Mesendoderm (in vitro differentiated cells): Measurements from ENCODE around the gene RAP1GDS1.
"Not testable (repeated sequence)": the region's sequence is repeated elsewhere in the genome, so short reads cannot be mapped to it uniquely, and the experiment has no call there.

Experiments used
- DNase-seq: peaks from one replicate; pipeline ENCODE4 v3.0.0; 2013
- H2AK5ac ChIP-seq: 2 replicates; pipeline ENCODE4 v1.6.1; 2013; ENCODE audit warnings: low read length, inconsistent platforms
- H2BK120ac ChIP-seq: 2 replicates; pipeline ENCODE4 v1.6.1; 2013; ENCODE audit warnings: low read depth, mild to moderate bottlenecking, low read length, moderate library complexity, mixed read lengths
- H2BK15ac ChIP-seq: replicated peaks from 2 replicates; pipeline ENCODE4 v1.6.1; 2013; ENCODE audit warnings: low read depth, mild to moderate bottlenecking, moderate library complexity
- H2BK5ac ChIP-seq: 2 replicates; pipeline ENCODE4 v1.6.1; 2013; ENCODE audit warnings: low read length, inconsistent platforms
- H3K18ac ChIP-seq: 2 replicates; pipeline ENCODE4 v1.6.1; 2013; ENCODE audit warnings: mild to moderate bottlenecking, low read length, mixed read lengths
- H3K23ac ChIP-seq: one replicate; pipeline ENCODE4 v1.6.1; 2013; ENCODE audit warnings: low read length
- H3K27ac ChIP-seq: 2 replicates; pipeline ENCODE4 v1.5.1; 2013; ENCODE audit warnings: low read depth, mild to moderate bottlenecking, inconsistent platforms, low read length, moderate library complexity
- H3K27me3 ChIP-seq: 2 replicates; pipeline ENCODE4 v1.6.1; 2013; ENCODE audit warnings: low read length, control low read depth, mild to moderate bottlenecking, inconsistent platforms; ENCODE audit not compliant: insufficient read depth, poor library complexity
- H3K36me3 ChIP-seq: 2 replicates; pipeline ENCODE4 v1.6.1; 2013; ENCODE audit warnings: low read length, inconsistent platforms; ENCODE audit not compliant: control insufficient read depth, insufficient read depth
- H3K4ac ChIP-seq: one replicate; pipeline ENCODE4 v1.6.1; 2013; ENCODE audit warnings: low read depth, mild to moderate bottlenecking, low read length, moderate library complexity
- H3K4me1 ChIP-seq: 2 replicates; pipeline ENCODE4 v1.6.1; 2013; ENCODE audit warnings: low read depth, low read length, inconsistent platforms; ENCODE audit not compliant: control insufficient read depth
- H3K4me2 ChIP-seq: 2 replicates; pipeline ENCODE4 v1.6.1; 2013; ENCODE audit warnings: low read length
- H3K4me3 ChIP-seq: 2 replicates; pipeline ENCODE4 v1.5.1; 2013; ENCODE audit warnings: mild to moderate bottlenecking, low read length
- H3K56ac ChIP-seq: one replicate; pipeline ENCODE4 v1.6.1; 2013; ENCODE audit warnings: low read length
- H3K79me1 ChIP-seq: 2 replicates; pipeline ENCODE4 v1.6.1; 2013; ENCODE audit warnings: low read length, inconsistent platforms
- H3K79me2 ChIP-seq: 2 replicates; pipeline ENCODE4 v1.6.1; 2013; ENCODE audit warnings: mild to moderate bottlenecking, low read length; ENCODE audit not compliant: control insufficient read depth, insufficient read depth
- H3K9ac ChIP-seq: 2 replicates; pipeline ENCODE4 v1.6.1; 2013; ENCODE audit warnings: low read length, inconsistent platforms
- H4K5ac ChIP-seq: one replicate; pipeline ENCODE4 v1.6.1; 2013; ENCODE audit warnings: low read length
- H4K8ac ChIP-seq: one replicate; pipeline ENCODE4 v1.6.1; 2013; ENCODE audit warnings: low read depth, mild to moderate bottlenecking, control low read depth, low read length, moderate library complexity
- WGBS: extraction: QIAGEN DNeasy Blood & Tissue Kit; methylation state at CpG from one replicate; pipeline ENCODE4 v1.1.7; 2013; ENCODE audit warnings: low lambda C conversion rate, missing lambda C conversion rate; ENCODE audit not compliant: insufficient coverage; ENCODE audit errors: extremely low coverage; 5-methylcytosine and 5-hydroxymethylcytosine counted together

The RAP1GDS1 gene

GRCh38 chr4:98359646-98360045 lies 98.5 kb downstream of the RAP1GDS1 start:
- H3K23ac ChIP-seq: no peak overlapping the region
- no peak overlapping the region for H3K18ac ChIP-seq

DNA sequence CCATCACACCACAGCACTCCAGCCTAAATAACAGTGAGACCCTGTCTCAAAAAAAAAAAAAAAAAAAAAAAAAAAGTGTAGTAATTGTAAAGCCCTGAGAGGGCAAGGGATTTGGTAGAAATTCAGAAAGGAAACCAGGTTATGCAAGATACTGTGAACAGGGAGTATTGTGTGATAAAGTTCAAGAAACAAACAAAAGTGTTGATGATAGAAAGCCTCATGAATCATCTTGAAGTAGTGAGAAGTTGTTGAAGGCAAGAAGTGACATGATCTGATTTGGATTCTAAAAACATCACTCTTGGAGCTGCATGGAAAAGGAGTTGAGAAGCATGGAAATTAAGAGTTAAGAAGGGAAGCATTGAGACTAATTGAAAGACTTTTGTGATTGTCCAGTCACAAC lies 102.2 kb downstream of the RAP1GDS1 start:
- Histone ChIP-seq H3K27me3 (no peaks in the 10 kb centered on the region), H3K79me1 (no peaks in the 10 kb centered on the region), H3K4ac (no peak overlapping the region)

More at GRCh38 chr4:98359646-98360045, 98.5 kb downstream of the RAP1GDS1 start:
- H3K27ac ChIP-seq: no peak overlapping the region
- H2BK15ac ChIP-seq: no peak overlapping the region
- H3K4ac ChIP-seq: no peak overlapping the region
- no peak overlapping the region for H3K4me3 ChIP-seq
- H4K5ac ChIP-seq: no peak overlapping the region
- no peaks in the 10 kb centered on the region for H3K27me3 ChIP-seq
- H3K36me3 ChIP-seq: no peaks in the 10 kb centered on the region
- H3K79me2 ChIP-seq: no peaks in the 10 kb centered on the region
- H2BK5ac ChIP-seq: no peak overlapping the region
- H2BK120ac ChIP-seq: no peak overlapping the region
- H3K4me2 ChIP-seq: no peak overlapping the region
- H4K8ac ChIP-seq: no peak overlapping the region
- H3K9ac ChIP-seq: no peak overlapping the region
- no peak overlapping the region for H3K56ac ChIP-seq
- no peaks in the 10 kb centered on the region for H3K79me1 ChIP-seq
- H2AK5ac ChIP-seq: no peak overlapping the region
- no peak for DNase-seq
- no CpG with 5 or more reads among the region's 4 CpGs for WGBS
- no peaks in the 10 kb centered on the region for H3K4me1 ChIP-seq

GRCh38 chr4:98366275-98366674 lies 105.1 kb downstream of the RAP1GDS1 start:
- H3K79me1 ChIP-seq, H3K36me3 ChIP-seq, H2BK15ac ChIP-seq, DNase-seq, H2BK120ac ChIP-seq, H3K4me1 ChIP-seq, H3K27me3 ChIP-seq, H3K4me3 ChIP-seq, H4K8ac ChIP-seq, H3K23ac ChIP-seq, H3K4me2 ChIP-seq, H3K4ac ChIP-seq, H3K27ac ChIP-seq, H4K5ac ChIP-seq, H2BK5ac ChIP-seq, H2AK5ac ChIP-seq, H3K18ac ChIP-seq, H3K56ac ChIP-seq, H3K9ac ChIP-seq, H3K79me2 ChIP-seq: not testable (repeated sequence)
- WGBS: no CpG with 5 or more reads among the region's 3 CpGs

More for the DNA sequence above, 102.2 kb downstream of the RAP1GDS1 start:
- no peak overlapping the region for H4K8ac ChIP-seq
- no peak overlapping the region for H2BK5ac ChIP-seq
- no peak overlapping the region for H3K23ac ChIP-seq
- H3K56ac ChIP-seq: no peak overlapping the region
- no peak overlapping the region for H3K4me2 ChIP-seq
- no peak overlapping the region for H3K4me3 ChIP-seq
- no peak overlapping the region for H2BK15ac ChIP-seq
- H2BK120ac ChIP-seq: no peak overlapping the region
- DNase-seq: no peak
- no peak overlapping the region for H3K9ac ChIP-seq
- H3K18ac ChIP-seq: no peak overlapping the region
- no peak overlapping the region for H4K5ac ChIP-seq
- H3K79me2 ChIP-seq: no peaks in the 10 kb centered on the region
- no peaks in the 10 kb centered on the region for H3K36me3 ChIP-seq
- H3K27ac ChIP-seq: no peak overlapping the region
- no peak overlapping the region for H2AK5ac ChIP-seq
- no peaks in the 10 kb centered on the region for H3K4me1 ChIP-seq

DNA sequence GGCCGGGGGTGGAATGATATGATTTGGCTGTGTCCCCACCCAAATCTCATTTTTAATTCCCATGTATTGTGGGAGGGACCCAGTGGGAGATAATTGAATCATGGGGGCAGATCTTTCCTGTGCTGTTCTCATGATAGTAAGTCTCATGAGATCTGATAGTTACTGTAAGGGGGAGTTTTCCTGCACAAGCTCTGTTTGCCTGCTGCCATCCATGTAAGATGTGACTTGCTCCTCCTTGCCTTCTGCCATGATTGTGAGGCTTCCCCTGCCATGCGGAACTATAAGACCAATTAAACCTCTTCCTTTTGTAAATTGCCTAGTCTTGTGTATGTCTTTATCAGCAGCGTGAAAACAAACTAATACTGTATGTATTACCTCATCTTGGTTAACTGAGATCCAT lies 106.8 kb downstream of the RAP1GDS1 start:
- H3K4me2 ChIP-seq: not testable (repeated sequence)

GRCh38 chr4:98369322-98369721 lies 108.1 kb downstream of the RAP1GDS1 start:
- H2BK120ac ChIP-seq: no peak overlapping the region
- H2AK5ac ChIP-seq: no peak overlapping the region
- no peak overlapping the region for H2BK15ac ChIP-seq
- H3K4me1 ChIP-seq: no peaks in the 10 kb centered on the region
- no peak overlapping the region for H4K8ac ChIP-seq
- no peak for DNase-seq
- H3K27ac ChIP-seq: no peak overlapping the region
- H2BK5ac ChIP-seq: no peak overlapping the region
- H3K79me1 ChIP-seq: no peaks in the 10 kb centered on the region
- H3K4me3 ChIP-seq: no peak overlapping the region
- H3K56ac ChIP-seq: no peak overlapping the region
- no peak overlapping the region for H3K4me2 ChIP-seq
- no peak overlapping the region for H3K4ac ChIP-seq
- H3K18ac ChIP-seq: no peak overlapping the region
- no peaks in the 10 kb centered on the region for H3K36me3 ChIP-seq
- no CpG with 5 or more reads among the region's 3 CpGs for WGBS
- no peak overlapping the region for H4K5ac ChIP-seq
- H3K9ac ChIP-seq: no peak overlapping the region
- H3K27me3 ChIP-seq: no peaks in the 10 kb centered on the region
- no peaks in the 10 kb centered on the region for H3K79me2 ChIP-seq
- no peak overlapping the region for H3K23ac ChIP-seq

More for the DNA sequence above, 106.8 kb downstream of the RAP1GDS1 start:
- not testable (repeated sequence) for H3K27ac ChIP-seq, DNase-seq, H3K4me1 ChIP-seq, H2BK120ac ChIP-seq, H3K4me3 ChIP-seq, H3K23ac ChIP-seq, H2BK15ac ChIP-seq, H3K79me2 ChIP-seq, H3K9ac ChIP-seq, H3K4ac ChIP-seq, H2BK5ac ChIP-seq, H4K8ac ChIP-seq, H3K36me3 ChIP-seq, H3K18ac ChIP-seq, H2AK5ac ChIP-seq, H4K5ac ChIP-seq, H3K79me1 ChIP-seq, H3K56ac ChIP-seq, H3K27me3 ChIP-seq
- WGBS: no CpG with 5 or more reads among the region's 3 CpGs

DNA sequence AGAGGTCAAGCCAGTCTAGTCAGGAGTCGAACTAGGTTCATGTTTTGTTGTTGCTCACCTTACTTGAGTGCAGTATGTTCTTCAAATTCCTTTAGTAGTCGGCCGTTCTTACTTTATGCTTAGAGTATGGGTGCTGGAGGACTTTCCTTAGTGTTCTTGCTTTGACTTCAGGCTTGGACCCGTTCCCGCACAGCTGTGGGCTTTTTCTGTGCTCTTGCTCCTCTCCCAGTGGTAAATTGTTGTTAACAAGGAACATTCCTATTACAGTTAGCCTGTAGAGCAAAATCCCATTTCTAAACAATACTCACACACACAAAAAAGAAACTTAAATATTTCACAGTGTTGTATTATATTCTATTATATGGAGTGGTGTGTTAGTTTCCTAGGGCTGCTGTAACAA lies 113.5 kb downstream of the RAP1GDS1 start:
- no peaks in the 10 kb centered on the region for H3K36me3 ChIP-seq
- no peak overlapping the region for H4K8ac ChIP-seq
- WGBS: no CpG with 5 or more reads among the region's 5 CpGs
- no peak overlapping the region for H2AK5ac ChIP-seq
- H3K9ac ChIP-seq: no peak overlapping the region
- H4K5ac ChIP-seq: no peak overlapping the region
- no peaks in the 10 kb centered on the region for H3K4me1 ChIP-seq
- no peaks in the 10 kb centered on the region for H3K79me1 ChIP-seq
- H2BK5ac ChIP-seq: no peak overlapping the region
- H2BK120ac ChIP-seq: no peak overlapping the region
- no peak overlapping the region for H3K4me3 ChIP-seq
- no peak overlapping the region for H3K23ac ChIP-seq
- no peak overlapping the region for H3K18ac ChIP-seq
- H2BK15ac ChIP-seq: no peak overlapping the region
- H3K27ac ChIP-seq: no peak overlapping the region
- no peak overlapping the region for H3K4me2 ChIP-seq
- H3K56ac ChIP-seq: no peak overlapping the region
- no peaks in the 10 kb centered on the region for H3K27me3 ChIP-seq
- no peak for DNase-seq
- H3K4ac ChIP-seq: no peak overlapping the region
- H3K79me2 ChIP-seq: no peaks in the 10 kb centered on the region
